ENCODE measurements around the gene WNT5A.

Gene WNT5A

DNA sequence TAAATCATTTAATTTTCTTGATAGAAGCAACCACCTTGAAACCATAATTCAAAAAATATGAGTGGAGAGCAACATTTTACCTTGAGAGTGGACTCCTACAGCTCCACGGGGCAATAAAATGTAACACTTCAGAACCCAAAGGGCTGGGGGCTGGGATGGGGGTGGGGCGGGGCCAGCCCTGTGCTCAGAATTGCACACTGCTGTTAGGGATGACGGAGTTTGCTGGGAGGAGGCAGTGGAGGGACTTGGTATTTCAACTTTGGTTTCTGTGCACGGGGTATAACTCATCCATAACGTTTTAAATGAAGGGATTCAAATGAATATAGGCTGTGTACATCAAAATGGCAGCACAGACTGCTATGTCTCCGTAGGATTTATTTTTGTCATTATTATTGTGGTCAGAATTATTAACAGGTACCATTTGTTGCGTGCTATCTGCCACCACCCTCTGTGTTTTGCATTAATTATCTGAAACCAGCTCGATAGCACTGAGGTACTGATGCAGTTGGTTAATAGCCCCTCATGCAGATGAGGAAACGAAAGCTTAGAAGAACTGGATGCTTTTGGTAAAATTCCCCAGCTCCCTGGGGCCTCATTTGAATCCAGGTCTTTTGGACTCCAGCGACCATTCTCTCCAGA is 29.4 kb upstream of the WNT5A start:
- H3K4me3 ChIP-seq (ENCODE audit: low read depth, low read length): no peak overlapping the region
- no peak for TF ChIP-seq CTCF (IDR thresholded peaks at IDR 0.05; ENCODE audit: borderline replicate concordance, insufficient read depth, low read depth, low read length)

DNA sequence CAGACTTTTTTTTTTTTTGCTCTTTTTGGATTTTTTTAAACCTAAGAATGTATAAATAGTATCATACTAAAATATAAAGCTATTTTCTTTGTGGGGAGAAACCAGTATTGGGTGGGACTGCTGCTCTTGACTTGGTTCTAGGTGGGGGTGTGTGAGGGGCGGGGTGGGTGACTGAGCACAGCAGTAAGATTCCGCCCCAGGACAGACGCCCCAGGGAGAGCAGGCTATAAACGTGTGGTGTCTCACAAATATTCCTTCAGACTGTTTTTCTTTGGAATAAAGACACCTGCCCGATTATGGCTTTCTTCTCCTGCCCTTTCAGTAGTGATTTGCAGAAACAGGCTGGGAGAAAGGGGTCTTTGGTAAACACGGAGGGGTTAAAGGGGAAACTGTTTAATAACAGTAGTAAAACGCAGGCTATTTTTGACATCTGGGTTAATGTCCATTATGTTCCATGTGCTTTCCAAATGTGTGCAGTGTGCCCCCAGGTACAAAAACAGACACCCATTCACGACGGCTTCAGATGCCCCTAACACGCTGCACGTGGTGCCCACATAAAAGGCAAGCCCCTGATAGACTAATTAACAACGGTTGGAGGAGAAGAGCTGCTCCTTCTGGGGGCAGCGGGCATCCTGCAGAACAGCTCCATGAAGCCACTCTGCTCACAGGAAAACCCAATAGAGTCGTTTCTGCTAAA is 28.6 kb upstream of the WNT5A start:
- H3K4me3 ChIP-seq (ENCODE audit: low read depth, low read length): no peak overlapping the region
- TF ChIP-seq CTCF (IDR thresholded peaks at IDR 0.05; ENCODE audit: borderline replicate concordance, insufficient read depth, low read depth, low read length): no peak

DNA sequence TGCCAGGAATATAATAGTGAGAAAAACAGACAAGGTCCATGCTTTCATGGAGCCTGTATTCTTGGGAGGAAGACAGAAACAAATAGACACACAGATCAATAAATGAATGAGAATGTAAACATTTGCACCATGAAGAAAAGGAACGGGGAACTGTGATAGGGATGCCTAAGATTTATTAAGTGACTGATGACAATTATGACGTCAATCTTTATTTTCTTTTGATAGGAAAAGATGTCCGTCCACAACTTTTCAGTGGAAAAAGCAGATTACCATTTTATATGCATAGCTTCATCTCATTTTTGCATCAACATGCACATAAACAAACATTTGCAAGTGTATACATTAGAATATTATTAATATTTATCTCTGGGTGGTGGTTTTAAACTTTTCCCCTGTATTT is 27.9 kb upstream of the WNT5A start:
- H3K4me3 ChIP-seq (ENCODE audit: low read depth, low read length): no peak overlapping the region
- TF ChIP-seq CTCF (IDR thresholded peaks at IDR 0.05; ENCODE audit: borderline replicate concordance, insufficient read depth, low read depth, low read length): no peak

DNA sequence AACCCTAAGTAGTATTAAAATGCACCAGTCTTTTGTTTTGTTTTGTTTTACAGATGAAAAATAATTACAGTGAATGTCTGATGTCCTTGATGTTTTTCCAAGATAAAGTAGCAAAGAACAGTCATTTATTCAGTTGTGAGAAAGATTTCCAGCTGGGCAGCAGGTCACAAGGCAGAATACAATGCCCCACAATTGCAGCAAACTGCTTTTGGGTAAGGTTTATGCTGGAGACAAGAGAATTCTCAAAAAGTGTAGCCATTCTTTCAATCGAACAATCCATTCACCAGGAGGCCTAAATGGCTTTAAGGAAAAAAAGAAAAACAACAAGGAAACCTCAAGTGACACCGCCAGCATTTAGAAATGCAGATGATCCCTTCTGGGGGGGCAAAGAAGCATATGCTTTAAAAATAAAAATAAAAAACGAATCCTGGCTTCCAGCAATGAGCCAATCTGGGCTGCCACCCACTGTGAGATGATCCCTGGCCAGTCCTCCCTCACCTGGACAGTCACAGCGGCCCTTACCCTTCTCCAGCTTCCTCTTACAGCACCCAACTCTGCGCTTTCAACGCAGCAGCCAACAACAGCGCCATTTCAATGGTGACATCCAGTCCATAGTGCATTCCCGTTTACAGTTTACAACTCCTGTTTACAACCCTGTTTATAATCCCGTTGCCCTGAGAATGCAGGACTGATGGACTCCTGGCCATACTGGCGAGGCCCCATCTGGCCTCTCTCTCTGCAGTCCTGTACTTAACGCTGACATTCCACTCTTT is 25.7 kb upstream of the WNT5A start:
- no peak for TF ChIP-seq CTCF (IDR thresholded peaks at IDR 0.05; ENCODE audit: borderline replicate concordance, insufficient read depth, low read depth, low read length)
- no peak overlapping the region for H3K4me3 ChIP-seq (ENCODE audit: low read depth, low read length)

DNA sequence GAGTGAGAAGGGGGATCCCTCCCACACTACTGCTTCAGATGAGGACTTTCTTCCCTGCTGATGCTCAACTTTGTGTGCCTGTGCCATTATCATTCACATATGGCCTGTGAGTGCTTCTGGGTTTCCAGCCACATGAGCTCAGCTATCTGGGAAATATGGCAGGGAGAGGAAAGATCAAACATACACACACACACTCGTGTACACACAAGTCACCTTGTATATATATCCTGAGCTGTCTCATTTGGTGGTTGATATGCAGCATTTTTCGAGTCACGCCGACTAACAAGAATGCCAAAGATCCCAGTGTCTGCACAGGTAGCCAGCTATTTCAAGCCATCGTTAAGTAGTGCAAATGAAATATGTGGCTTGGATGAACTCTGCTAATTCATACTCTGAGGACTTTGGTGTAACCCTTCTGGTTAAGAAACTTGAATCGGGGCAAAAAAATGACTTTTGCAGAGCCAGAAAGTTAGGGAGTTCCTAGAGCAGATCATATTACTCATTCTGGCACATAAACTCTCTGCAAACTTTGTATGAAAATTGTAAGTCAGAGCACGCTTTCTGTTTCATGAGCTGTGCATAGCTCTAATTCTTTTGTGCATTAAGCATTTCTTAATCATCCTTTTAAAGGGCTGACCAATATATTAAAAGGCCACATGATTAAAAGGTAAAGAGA is 24.9 kb upstream of the WNT5A start:
- no peak overlapping the region for H3K4me3 ChIP-seq (ENCODE audit: low read depth, low read length)
- no peak for TF ChIP-seq CTCF (IDR thresholded peaks at IDR 0.05; ENCODE audit: borderline replicate concordance, insufficient read depth, low read depth, low read length)

- no peak overlapping the region for H3K4me3 ChIP-seq (ENCODE audit: low read depth, low read length)
Measured at GRCh38 chr3:55508335-55508734, 21.2 kb upstream of the WNT5A start.

More at GRCh38 chr3:55508335-55508734, 21.2 kb upstream of the WNT5A start:
- TF ChIP-seq CTCF (IDR thresholded peaks at IDR 0.05; ENCODE audit: borderline replicate concordance, insufficient read depth, low read depth, low read length): no peak

Measured in GM12875 (cell line).